Trophoblast cell (in vitro differentiated cells and primary cell): Measurements from ENCODE around the gene NINL.

Experiments used
- DNase-seq, 2 donors: peaks; one replicate each; pipeline ENCODE4 v3.0.0-alpha.2; 2016
- H2AFZ ChIP-seq: 2 replicates; pipeline ENCODE4 v1.6.1; 2013; ENCODE audit warnings: low read length, moderate library complexity, mild to moderate bottlenecking; ENCODE audit not compliant: insufficient read depth, poor library complexity
- H2AK5ac ChIP-seq: 2 replicates; pipeline ENCODE4 v1.6.1; 2013; ENCODE audit warnings: mild to moderate bottlenecking, low read length
- H2BK120ac ChIP-seq: 2 replicates; pipeline ENCODE4 v1.6.1; 2013; ENCODE audit warnings: low read length, mild to moderate bottlenecking, moderate library complexity; ENCODE audit not compliant: insufficient read depth, poor library complexity
- H2BK12ac ChIP-seq: 2 replicates; pipeline ENCODE4 v1.6.1; 2013; ENCODE audit warnings: mild to moderate bottlenecking, low read length, moderate library complexity
- H2BK5ac ChIP-seq: 2 replicates; pipeline ENCODE4 v1.6.1; 2013; ENCODE audit warnings: low read length, low read depth, moderate library complexity, mild to moderate bottlenecking; ENCODE audit not compliant: poor library complexity
- H3K14ac ChIP-seq: 2 replicates; pipeline ENCODE4 v1.6.1; 2013; ENCODE audit warnings: mild to moderate bottlenecking, low read length
- H3K18ac ChIP-seq: 2 replicates; pipeline ENCODE4 v1.6.1; 2013; ENCODE audit warnings: mild to moderate bottlenecking, low read length
- H3K23ac ChIP-seq: 2 replicates; pipeline ENCODE4 v1.6.1; 2013; ENCODE audit warnings: low read length
- H3K27ac ChIP-seq: 2 replicates; pipeline ENCODE4 v1.5.1; 2013; ENCODE audit warnings: low read depth, mild to moderate bottlenecking, inconsistent platforms, low read length, moderate library complexity
- H3K27me3 ChIP-seq: 2 replicates; pipeline ENCODE4 v1.6.1; 2013; ENCODE audit warnings: inconsistent platforms, mild to moderate bottlenecking, low read length, moderate library complexity; ENCODE audit not compliant: insufficient read depth
- H3K36me3 ChIP-seq, 2 experiments: 1 replicate in 1 of 2; 2 replicates in 1 of 2; pipeline ENCODE4 v1.6.1; 2013; ENCODE audit warnings: low read length in 2 of 2, mild to moderate bottlenecking in 2 of 2, moderate library complexity in 1 of 2; ENCODE audit not compliant: insufficient read depth in 2 of 2, control insufficient read depth in 1 of 2
- H3K4ac ChIP-seq: 2 replicates; pipeline ENCODE4 v1.6.1; 2013; ENCODE audit warnings: low read depth, mild to moderate bottlenecking, low read length, moderate library complexity
- H3K4me1 ChIP-seq, 2 experiments: 1 replicate in 1 of 2; 2 replicates in 1 of 2; pipeline ENCODE4 v1.6.1; 2013; ENCODE audit warnings: low read length in 2 of 2, mild to moderate bottlenecking in 2 of 2, moderate library complexity in 1 of 2; ENCODE audit not compliant: insufficient read depth in 2 of 2, control insufficient read depth in 1 of 2
- H3K4me2 ChIP-seq: 2 replicates; pipeline ENCODE4 v1.6.1; 2013; ENCODE audit warnings: inconsistent platforms, mild to moderate bottlenecking, low read length, moderate library complexity
- H3K4me3 ChIP-seq: 2 replicates; pipeline ENCODE4 v1.5.1; 2013; ENCODE audit warnings: mild to moderate bottlenecking, low read depth, low read length, inconsistent platforms
- H3K79me1 ChIP-seq: one replicate; pipeline ENCODE4 v1.6.1; 2013; ENCODE audit warnings: low read length
- H3K79me2 ChIP-seq: 2 replicates; pipeline ENCODE4 v1.6.1; 2013; ENCODE audit warnings: low read length, mild to moderate bottlenecking; ENCODE audit not compliant: control insufficient read depth, insufficient read depth, poor library complexity
- H3K9ac ChIP-seq: 2 replicates; pipeline ENCODE4 v1.6.1; 2013; ENCODE audit warnings: mild to moderate bottlenecking, low read length
- H3K9me3 ChIP-seq: 2 replicates; pipeline ENCODE4 v1.6.1; 2013; ENCODE audit warnings: low read depth, mild to moderate bottlenecking, control low read depth, inconsistent platforms, low read length; ENCODE audit not compliant: insufficient read depth
- H4K12ac ChIP-seq: 2 replicates; pipeline ENCODE4 v1.6.1; 2013; ENCODE audit warnings: low read depth, mild to moderate bottlenecking, low read length, moderate library complexity
- H4K8ac ChIP-seq: 2 replicates; pipeline ENCODE4 v1.6.1; 2013; ENCODE audit warnings: low read depth, mild to moderate bottlenecking, low read length, moderate library complexity
- H4K91ac ChIP-seq: one replicate; pipeline ENCODE4 v1.6.1; 2013; ENCODE audit warnings: low read depth, mild to moderate bottlenecking, low read length, moderate library complexity
- WGBS: extraction: QIAGEN DNeasy Blood & Tissue Kit; methylation state at CpG from one replicate; pipeline ENCODE4 v1.1.7; 2013; ENCODE audit warnings: missing lambda C conversion rate; ENCODE audit not compliant: insufficient read length, insufficient coverage; ENCODE audit errors: extremely low coverage; 5-methylcytosine and 5-hydroxymethylcytosine counted together

The NINL gene

GRCh38 chr20:25495189-25495824 lies 90.0 kb downstream of the NINL start:
- H4K12ac ChIP-seq: no peak overlapping the region
- no peaks in the 10 kb centered on the region for H3K79me1 ChIP-seq
- no peak overlapping the region for H3K9ac ChIP-seq
- no peak overlapping the region for H2AFZ ChIP-seq
- no peaks in the 10 kb centered on the region for H3K27me3 ChIP-seq
- no peak overlapping the region for H3K4me3 ChIP-seq
- H3K36me3 ChIP-seq: peaks cover 50 to 59% of the 10 kb centered on the region in 2 experiments
- no peak overlapping the region for H2BK120ac ChIP-seq
- H4K91ac ChIP-seq: no peak overlapping the region
- no peak for DNase-seq
- H3K27ac ChIP-seq: no peak overlapping the region
- H2BK12ac ChIP-seq: no peak overlapping the region
- no peak overlapping the region for H3K4ac ChIP-seq
- WGBS: no CpG with 5 or more reads among the region's 18 CpGs
- H3K4me1 ChIP-seq: peaks cover 0 to 7% of the 10 kb centered on the region in 2 experiments
- no peak overlapping the region for H3K18ac ChIP-seq
- peaks cover 5% of the 10 kb centered on the region for H3K9me3 ChIP-seq
- no peaks in the 10 kb centered on the region for H3K79me2 ChIP-seq
- no peak overlapping the region for H4K8ac ChIP-seq
- no peak overlapping the region for H3K14ac ChIP-seq
- no peak overlapping the region for H3K23ac ChIP-seq
- no peak overlapping the region for H2AK5ac ChIP-seq
- no peak overlapping the region for H2BK5ac ChIP-seq
- H3K4me2 ChIP-seq: no peak overlapping the region

- no peak overlapping the region for H2AK5ac ChIP-seq
- no peaks in the 10 kb centered on the region for H3K27me3 ChIP-seq
- H4K91ac ChIP-seq: no peak overlapping the region
- H2AFZ ChIP-seq: no peak overlapping the region
- no peak overlapping the region for H3K23ac ChIP-seq
- no peak overlapping the region for H3K27ac ChIP-seq
- no CpG with 5 or more reads among the region's 17 CpGs for WGBS
- H2BK5ac ChIP-seq: no peak overlapping the region
- H3K79me2 ChIP-seq: no peaks in the 10 kb centered on the region
- H2BK120ac ChIP-seq: no peak overlapping the region
- DNase-seq: no peak
- no peak overlapping the region for H3K9ac ChIP-seq
- H4K12ac ChIP-seq: no peak overlapping the region
- H3K9me3 ChIP-seq: peaks cover 5% of the 10 kb centered on the region
- H2BK12ac ChIP-seq: no peak overlapping the region
- H3K18ac ChIP-seq: no peak overlapping the region
- H3K4me3 ChIP-seq: no peak overlapping the region
- no peaks in the 10 kb centered on the region for H3K79me1 ChIP-seq
- peaks cover 0 to 7% of the 10 kb centered on the region in 2 experiments for H3K4me1 ChIP-seq
- H3K36me3 ChIP-seq: peaks cover 51 to 60% of the 10 kb centered on the region in 2 experiments
- H4K8ac ChIP-seq: no peak overlapping the region
- no peak overlapping the region for H3K4me2 ChIP-seq
- no peak overlapping the region for H3K4ac ChIP-seq
- no peak overlapping the region for H3K14ac ChIP-seq
Measured at GRCh38 chr20:25494506-25495188, 90.7 kb downstream of the NINL start.

- Histone ChIP-seq H2BK120ac (no peak overlapping the region), H2AFZ (no peak overlapping the region), H2AK5ac (no peak overlapping the region), H3K14ac (no peak overlapping the region), H3K4me3 (no peak overlapping the region), H3K4ac (no peak overlapping the region), H4K8ac (no peak overlapping the region), H3K79me2 (no peaks in the 10 kb centered on the region), H3K23ac (no peak overlapping the region), H3K4me1 (peaks cover 0 to 7% of the 10 kb centered on the region in 2 experiments), H2BK5ac (no peak overlapping the region), H3K27ac (no peak overlapping the region), H4K12ac (no peak overlapping the region), H3K9ac (no peak overlapping the region), H3K18ac (no peak overlapping the region), H4K91ac (no peak overlapping the region), H3K36me3 (peaks cover 50 to 62% of the 10 kb centered on the region in 2 experiments), H3K27me3 (no peaks in the 10 kb centered on the region), H3K79me1 (no peaks in the 10 kb centered on the region), H3K9me3 (peaks cover 5% of the 10 kb centered on the region), H3K4me2 (no peak overlapping the region), H2BK12ac (no peak overlapping the region)
- no CpG with 5 or more reads among the region's 10 CpGs for WGBS
- DNase-seq: no peak
Measured at GRCh38 chr20:25493748-25494505, 91.4 kb downstream of the NINL start.

GRCh38 chr20:25493137-25493536 lies 92.2 kb downstream of the NINL start:
- WGBS: no CpG with 5 or more reads among the region's 10 CpGs
- Histone ChIP-seq H4K8ac (no peak overlapping the region), H2BK12ac (no peak overlapping the region)

More at GRCh38 chr20:25493137-25493536, 92.2 kb downstream of the NINL start:
- no peaks in the 10 kb centered on the region for H3K79me1 ChIP-seq
- H3K4ac ChIP-seq: no peak overlapping the region
- no peak overlapping the region for H2BK5ac ChIP-seq
- peaks cover 0 to 7% of the 10 kb centered on the region in 2 experiments for H3K4me1 ChIP-seq
- H2AK5ac ChIP-seq: no peak overlapping the region
- no peak overlapping the region for H3K4me3 ChIP-seq
- no peaks in the 10 kb centered on the region for H3K27me3 ChIP-seq
- no peak overlapping the region for H3K9ac ChIP-seq
- no peak overlapping the region for H4K91ac ChIP-seq
- no peak overlapping the region for H3K27ac ChIP-seq
- no peak overlapping the region for H4K12ac ChIP-seq
- peaks cover 51 to 61% of the 10 kb centered on the region in 2 experiments for H3K36me3 ChIP-seq
- H3K79me2 ChIP-seq: no peaks in the 10 kb centered on the region
- peaks cover 7% of the 10 kb centered on the region for H3K9me3 ChIP-seq
- no peak overlapping the region for H2AFZ ChIP-seq
- no peak overlapping the region for H3K14ac ChIP-seq
- no peak overlapping the region for H3K4me2 ChIP-seq
- no peak for DNase-seq
- no peak overlapping the region for H3K18ac ChIP-seq
- no peak overlapping the region for H2BK120ac ChIP-seq
- H3K23ac ChIP-seq: no peak overlapping the region
